KOPT-K1 (cell line): ENCODE measurements around the gene IGFBP7.
"Not testable (repeated sequence)": the region's sequence is repeated elsewhere in the genome, so short reads cannot be mapped to it uniquely, and the experiment has no call there.

Experiments
- H3K27ac ChIP-seq: fragments of 200-600 bp; sonication (generic); 2 replicates; pipeline ENCODE4 v1.5.1; 2016; ENCODE audit warnings: antibody characterized with exemption, mild to moderate bottlenecking, low read depth, low read length; ENCODE audit not compliant: poor library complexity, severe bottlenecking
- H3K36me3 ChIP-seq: fragments of 200-600 bp; sonication (generic); 2 replicates; pipeline ENCODE4 v1.5.1; 2017; ENCODE audit warnings: antibody characterized with exemption, mild to moderate bottlenecking, low read length, moderate library complexity; ENCODE audit not compliant: insufficient read depth
- H3K9me3 ChIP-seq: fragments of 200-600 bp; sonication (generic); 2 replicates; pipeline ENCODE4 v1.5.1; 2017; ENCODE audit warnings: antibody characterized with exemption, low read length, mild to moderate bottlenecking; ENCODE audit not compliant: insufficient read depth, poor library complexity, severe bottlenecking

The IGFBP7 gene

GRCh38 chr4:57055886-57056285 lies 54.3 kb downstream of the IGFBP7 start:
- Histone ChIP-seq H3K27ac (no peak overlapping the region), H3K36me3 (no peaks in the 10 kb centered on the region), H3K9me3 (no peaks in the 10 kb centered on the region)

- Histone ChIP-seq H3K9me3 (no peaks in the 10 kb centered on the region), H3K36me3 (no peaks in the 10 kb centered on the region), H3K27ac (no peak overlapping the region)
These were observed 56.7 kb downstream of the IGFBP7 start for GRCh38 chr4:57053508-57053907.

GRCh38 chr4:57051524-57051923 lies 58.7 kb downstream of the IGFBP7 start:
- Histone ChIP-seq H3K9me3 (peaks cover 8% of the 10 kb centered on the region), H3K36me3 (no peaks in the 10 kb centered on the region), H3K27ac (no peak overlapping the region)

- Histone ChIP-seq H3K27ac (no peak overlapping the region), H3K9me3 (peaks cover 8% of the 10 kb centered on the region), H3K36me3 (no peaks in the 10 kb centered on the region)
These were observed 59.1 kb downstream of the IGFBP7 start for GRCh38 chr4:57051095-57051494.

GRCh38 chr4:57048590-57049304 lies 61.4 kb downstream of the IGFBP7 start:
- H3K9me3 ChIP-seq = peaks cover 8% of the 10 kb centered on the region
- no peak overlapping the region for H3K27ac ChIP-seq
- no peaks in the 10 kb centered on the region for H3K36me3 ChIP-seq

- not testable (repeated sequence) for H3K36me3 ChIP-seq, H3K9me3 ChIP-seq, H3K27ac ChIP-seq
These were observed 63.1 kb downstream of the IGFBP7 start for GRCh38 chr4:57047046-57047445.

- H3K36me3 ChIP-seq = no peaks in the 10 kb centered on the region
- peaks cover 8% of the 10 kb centered on the region for H3K9me3 ChIP-seq
- no peak overlapping the region for H3K27ac ChIP-seq
These were observed 65.2 kb downstream of the IGFBP7 start for GRCh38 chr4:57044996-57045395.

GRCh38 chr4:57044279-57044678 lies 65.9 kb downstream of the IGFBP7 start:
- H3K9me3 ChIP-seq = peaks cover 8% of the 10 kb centered on the region
- H3K36me3 ChIP-seq = no peaks in the 10 kb centered on the region
- H3K27ac ChIP-seq = no peak overlapping the region

GRCh38 chr4:57043347-57044251 lies 66.6 kb downstream of the IGFBP7 start:
- no peaks in the 10 kb centered on the region for H3K36me3 ChIP-seq
- no peak overlapping the region for H3K27ac ChIP-seq
- peaks cover 8% of the 10 kb centered on the region for H3K9me3 ChIP-seq

GRCh38 chr4:57042711-57043169 lies 67.4 kb downstream of the IGFBP7 start:
- H3K9me3 ChIP-seq = peaks cover 8% of the 10 kb centered on the region
- no peak overlapping the region for H3K27ac ChIP-seq
- no peaks in the 10 kb centered on the region for H3K36me3 ChIP-seq

GRCh38 chr4:57041020-57041419 lies 69.2 kb downstream of the IGFBP7 start:
- no peaks in the 10 kb centered on the region for H3K36me3 ChIP-seq
- H3K9me3 ChIP-seq = no peaks in the 10 kb centered on the region
- no peak overlapping the region for H3K27ac ChIP-seq

GRCh38 chr4:57040510-57040909 lies 69.7 kb downstream of the IGFBP7 start:
- Histone ChIP-seq H3K9me3 (no peaks in the 10 kb centered on the region), H3K36me3 (no peaks in the 10 kb centered on the region), H3K27ac (no peak overlapping the region)

- Histone ChIP-seq H3K9me3 (no peaks in the 10 kb centered on the region), H3K27ac (no peak overlapping the region), H3K36me3 (no peaks in the 10 kb centered on the region)
These were observed 70.8 kb downstream of the IGFBP7 start for GRCh38 chr4:57039345-57039744.

- no peak overlapping the region for H3K27ac ChIP-seq
- H3K36me3 ChIP-seq = peaks cover 2% of the 10 kb centered on the region
- H3K9me3 ChIP-seq = no peaks in the 10 kb centered on the region
These were observed 72.1 kb downstream of the IGFBP7 start for GRCh38 chr4:57037982-57038604.

- Histone ChIP-seq H3K36me3 (peaks cover 37% of the 10 kb centered on the region), H3K27ac (no peak overlapping the region), H3K9me3 (no peaks in the 10 kb centered on the region)
These were observed 75.7 kb downstream of the IGFBP7 start for GRCh38 chr4:57034520-57034919.
